ENCODE results near the gene RPL13. TPM values are rescaled to one million over a fixed set of nuclear protein-coding genes. Genes with fewer than 3 reads are reported as not detected.

RPL13 gene
- total and polyA plus RNA-seq, 2 of the 4 experiments (the other 2 are of a cell fraction): 2,098 to 3,527 TPM

- H4K8ac ChIP-seq (ENCODE audit: low read depth in 2 of 2, low read length in 2 of 2): no peak overlapping the region
- H3K9me3 ChIP-seq (ENCODE audit: control insufficient read depth, insufficient read depth, low read length): no peaks in the 10 kb centered on the region
- H3K4me3 ChIP-seq (ENCODE audit: insufficient read depth, low read depth, low read length): no peak overlapping the region
- no peak overlapping the region for H3K14ac ChIP-seq (replicated peaks; ENCODE audit: low read depth, low read length)
- BruUV-seq (replicated peaks): no TSS peak
- no peak overlapping the region for H2AK9ac ChIP-seq (replicated peaks; ENCODE audit: low read depth, low read length, poor library complexity)
- no peak overlapping the region for H3K18ac ChIP-seq (ENCODE audit: low read depth, low read length)
- H2AFZ ChIP-seq (replicated peaks; ENCODE audit: low read length, poor library complexity): no peak overlapping the region
- no peak overlapping the region for H2AK5ac ChIP-seq (ENCODE audit: low read depth, low read length)
- H3K36me3 ChIP-seq (ENCODE audit: control insufficient read depth, insufficient read depth, low read length): no peaks in the 10 kb centered on the region
- DNase-seq: no peak
- dilution Hi-C loops (cut with HindIII; ENCODE audit: low sequenced_read_pairs, unreplicated experiment) (no loop called here), intact Hi-C loops (cut with micrococcal nuclease) (no loop called here), in situ Hi-C loops (cut with MboI; ENCODE audit: low sequenced_read_pairs) (no loop called here)
- H2BK5ac ChIP-seq (ENCODE audit: low read depth, low read length, poor library complexity, severe bottlenecking): no peak overlapping the region
- H4K5ac ChIP-seq (ENCODE audit: low read depth, low read length): no peak overlapping the region
- ChIA-PET POLR2A (ENCODE audit: unreplicated experiment) (no interaction called here), CTCF (no interaction called here)
- H2BK120ac ChIP-seq (ENCODE audit: low read depth, low read length): no peak overlapping the region
- peaks cover 3% of the 10 kb centered on the region; the same call in 1 of the 2 replicates for H3K9me1 ChIP-seq (ENCODE audit: insufficient read depth, low read length)
- no peaks in the 10 kb centered on the region for H3K79me1 ChIP-seq (ENCODE audit: low read depth in 1 of 2, low read length in 2 of 2)
- no peak for ATAC-seq (ENCODE audit: low read depth)
- H2BK15ac ChIP-seq (ENCODE audit: low read depth, low read length): no peak overlapping the region
- H2BK20ac ChIP-seq (ENCODE audit: low read depth, low read length): no peak overlapping the region; the same call in 1 of the 2 replicates
- H3K56ac ChIP-seq (ENCODE audit: extremely low read depth, insufficient read depth, low read length): no peak overlapping the region
- H3K23ac ChIP-seq (ENCODE audit: low read depth, low read length): no peak overlapping the region
- H3K27me3 ChIP-seq (ENCODE audit: control insufficient read depth, insufficient read depth, low read length): peaks cover 4% of the 10 kb centered on the region; the same call in 1 of the 2 replicates
- H4K20me1 ChIP-seq (ENCODE audit: insufficient read depth, low read length): peaks cover 6% of the 10 kb centered on the region; the same call in 1 of the 2 replicates
- H3K4me2 ChIP-seq (ENCODE audit: low read depth, low read length): no peak overlapping the region
- no peak overlapping the region for H3K27ac ChIP-seq (ENCODE audit: insufficient read depth, low read length)
- H3K9ac ChIP-seq (ENCODE audit: low read depth, low read length): no peak overlapping the region
- WGBS, 2 experiments (ENCODE audit: extremely low coverage in 2 of 2, insufficient read length in 1 of 2): 86% methylated on average over 23 of the region's 32 CpGs; no CpG with 5 or more reads in 1 of the 2 experiments
- no peak overlapping the region for H4K91ac ChIP-seq (ENCODE audit: insufficient read depth, low read depth, low read length)
- H3K4me1 ChIP-seq (ENCODE audit: control insufficient read depth, insufficient read depth, low read length): no peaks in the 10 kb centered on the region; the same call in 1 of the 2 replicates
- H3K4ac ChIP-seq (ENCODE audit: low read depth, low read length): no peak overlapping the region
- TF ChIP-seq RCOR1 (IDR thresholded peaks at IDR 0.05; ENCODE audit: insufficient replicate concordance, low read length) (no peak), FOS (IDR thresholded peaks at IDR 0.05; ENCODE audit: low read depth, low read length) (no peak), SMC3 (IDR thresholded peaks at IDR 0.05; ENCODE audit: low read depth, low read length) (no peak), MAZ (IDR thresholded peaks at IDR 0.05; ENCODE audit: borderline replicate concordance, low read depth, low read length) (no peak), NFE2L2 (IDR thresholded peaks at IDR 0.05; ENCODE audit: low read depth, low read length) (no peak), BHLHE40 (IDR thresholded peaks at IDR 0.05; ENCODE audit: low read depth, low read length) (no peak), POLR2A (IDR thresholded peaks at IDR 0.05; ENCODE audit: low read depth, low read length) (no peak), CEBPB (IDR thresholded peaks at IDR 0.05; ENCODE audit: low read depth, low read length) (no peak), RFX5 (IDR thresholded peaks at IDR 0.05; ENCODE audit: low read depth, low read length) (no peak), MAFK (IDR thresholded peaks at IDR 0.05; ENCODE audit: low read depth, low read length) (no peak), CTCF (conservative IDR thresholded peaks at IDR 0.05; ENCODE audit: low read depth, low read length) (no peak), MXI1 (IDR thresholded peaks at IDR 0.05; ENCODE audit: borderline replicate concordance, low read depth, low read length) (no peak), CHD1 (IDR thresholded peaks at IDR 0.05; ENCODE audit: low read depth, low read length) (no peak), RAD21 (IDR thresholded peaks at IDR 0.05; ENCODE audit: low read length) (no peak)
- TF ChIP-seq, protein P1, sequence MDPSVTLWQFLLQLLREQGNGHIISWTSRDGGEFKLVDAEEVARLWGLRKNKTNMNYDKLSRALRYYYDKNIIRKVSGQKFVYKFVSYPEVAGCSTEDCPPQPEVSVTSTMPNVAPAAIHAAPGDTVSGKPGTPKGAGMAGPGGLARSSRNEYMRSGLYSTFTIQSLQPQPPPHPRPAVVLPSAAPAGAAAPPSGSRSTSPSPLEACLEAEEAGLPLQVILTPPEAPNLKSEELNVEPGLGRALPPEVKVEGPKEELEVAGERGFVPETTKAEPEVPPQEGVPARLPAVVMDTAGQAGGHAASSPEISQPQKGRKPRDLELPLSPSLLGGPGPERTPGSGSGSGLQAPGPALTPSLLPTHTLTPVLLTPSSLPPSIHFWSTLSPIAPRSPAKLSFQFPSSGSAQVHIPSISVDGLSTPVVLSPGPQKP (IDR thresholded peaks at IDR 0.05; ENCODE audit: borderline replicate concordance, low read depth, low read length): no peak
These were observed 47.7 kb downstream of the RPL13 start for GRCh38 chr16:89607937-89608740.

Data from IMR-90 (cell line).